NT2/D1 (cell line): ENCODE results near the gene HM13.

Source experiments
- DNase-seq: peaks from one replicate; pipeline ENCODE4 v3.0.0-alpha.2; 2011; ENCODE audit warnings: low read depth, low spot score
- H3K27me3 ChIP-seq: 2 replicates; pipeline ENCODE4 v1.6.0; 2011; ENCODE audit warnings: mild to moderate bottlenecking; ENCODE audit not compliant: insufficient read length, insufficient read depth
- H3K36me3 ChIP-seq: 2 replicates; pipeline ENCODE4 v1.6.1; 2011; ENCODE audit warnings: mild to moderate bottlenecking, low read length, mixed read lengths; ENCODE audit not compliant: insufficient read depth, insufficient read length
- H3K4me1 ChIP-seq: 2 replicates; pipeline ENCODE4 v1.5.1; 2011; ENCODE audit not compliant: insufficient read depth, insufficient read length
- H3K4me3 ChIP-seq: 2 replicates; pipeline ENCODE4 v1.5.1; 2011; ENCODE audit warnings: low read depth; ENCODE audit not compliant: insufficient read length
- H3K9ac ChIP-seq: 2 replicates; pipeline ENCODE4 v1.6.0; 2011; ENCODE audit warnings: low read depth; ENCODE audit not compliant: insufficient read length
- H3K9me3 ChIP-seq: 2 replicates; pipeline ENCODE4 v1.5.1; 2011; ENCODE audit warnings: mild to moderate bottlenecking, low read length; ENCODE audit not compliant: insufficient read depth
- SUZ12 ChIP-seq: IDR thresholded peaks from 2 replicates; pipeline ENCODE4 v1.6.1; 2011; ENCODE audit not compliant: insufficient read length, insufficient read depth; ENCODE audit errors: extremely low read depth
- YY1 ChIP-seq: IDR thresholded peaks from 2 replicates; pipeline ENCODE4 v1.6.1; 2011; ENCODE audit not compliant: insufficient read length, insufficient read depth
- ZNF274 ChIP-seq: IDR thresholded peaks from 2 replicates; pipeline ENCODE4 v1.6.1; 2011; ENCODE audit warnings: mild to moderate bottlenecking, low read depth, low read length

The HM13 gene

DNA sequence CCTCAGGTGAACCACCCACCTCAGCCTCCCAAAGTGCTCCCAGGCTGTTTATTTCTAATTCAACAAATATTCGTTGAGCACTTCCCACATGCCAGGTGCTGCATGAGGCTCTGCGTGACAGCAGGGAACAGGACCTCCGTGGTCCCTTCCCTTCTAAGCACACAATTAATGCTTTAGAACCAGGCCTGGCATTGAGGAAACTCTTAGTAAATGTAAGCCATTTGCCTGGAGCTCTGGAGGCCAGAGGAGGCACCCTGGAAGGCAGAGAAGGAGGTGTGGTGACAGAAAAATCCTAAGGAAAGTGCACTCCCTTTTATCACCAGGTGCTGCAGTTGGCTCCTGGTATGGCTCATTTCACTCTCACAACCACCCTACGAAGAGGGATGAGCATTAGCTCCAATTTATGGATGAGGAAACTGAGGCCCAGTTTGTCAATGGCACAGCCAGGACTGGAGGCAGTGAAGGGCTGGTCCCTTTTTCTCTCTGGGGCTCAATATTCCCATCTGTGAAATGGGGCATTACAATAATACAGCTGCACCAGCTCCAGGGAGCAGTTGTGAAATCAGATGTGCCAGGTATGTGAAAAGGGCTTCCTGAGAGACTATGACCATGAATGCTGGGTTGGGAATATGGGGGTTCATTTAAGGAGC, 82.7 kb downstream of the HM13 start:
- no peak for TF ChIP-seq ZNF274
- TF ChIP-seq YY1 = no peak
- TF ChIP-seq SUZ12 = no peak
- Histone ChIP-seq H3K4me1 (peaks cover 12% of the 10 kb centered on the region), H3K9me3 (no peaks in the 10 kb centered on the region), H3K36me3 (no peaks in the 10 kb centered on the region), H3K9ac (peak overlapping the region; percentile 57), H3K27me3 (no peaks in the 10 kb centered on the region), H3K4me3 (no peak overlapping the region)
- DNase-seq = no peak

DNA sequence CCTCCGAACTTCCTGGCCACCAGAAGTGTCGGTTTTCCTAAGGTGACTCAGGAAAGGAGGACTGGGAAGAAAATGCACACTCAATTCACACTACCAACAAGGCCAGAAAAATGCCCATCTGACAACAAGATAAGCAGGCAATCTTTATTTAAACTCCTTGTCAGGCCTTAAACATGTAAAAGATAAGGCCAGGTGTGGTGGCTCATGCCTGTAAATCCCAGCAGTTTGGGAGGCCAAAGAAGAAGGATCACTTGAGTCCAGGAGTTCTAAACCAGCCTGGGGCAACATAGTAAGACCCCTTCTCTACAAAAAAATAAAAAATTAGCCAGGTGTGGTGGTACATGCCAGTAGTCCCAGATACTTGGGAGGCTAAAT, 83.2 kb downstream of the HM13 start:
- H3K4me3 ChIP-seq = no peak overlapping the region
- no peaks in the 10 kb centered on the region for H3K9me3 ChIP-seq
- H3K36me3 ChIP-seq = no peaks in the 10 kb centered on the region
- peaks cover 12% of the 10 kb centered on the region for H3K4me1 ChIP-seq
- no peak overlapping the region for H3K9ac ChIP-seq
- DNase-seq = no peak
- TF ChIP-seq SUZ12 (no peak), YY1 (no peak), ZNF274 (no peak)
- H3K27me3 ChIP-seq = no peaks in the 10 kb centered on the region

- Histone ChIP-seq H3K4me1 (peaks cover 4% of the 10 kb centered on the region), H3K9me3 (no peaks in the 10 kb centered on the region), H3K4me3 (no peak overlapping the region), H3K36me3 (peaks cover 18% of the 10 kb centered on the region), H3K27me3 (no peaks in the 10 kb centered on the region), H3K9ac (peak overlapping the region; percentile 3)
- DNase-seq = no peak
- TF ChIP-seq SUZ12 = no peak
- TF ChIP-seq ZNF274 = no peak
These were observed 88.2 kb downstream of the HM13 start for GRCh38 chr20:31602431-31602778.

DNA sequence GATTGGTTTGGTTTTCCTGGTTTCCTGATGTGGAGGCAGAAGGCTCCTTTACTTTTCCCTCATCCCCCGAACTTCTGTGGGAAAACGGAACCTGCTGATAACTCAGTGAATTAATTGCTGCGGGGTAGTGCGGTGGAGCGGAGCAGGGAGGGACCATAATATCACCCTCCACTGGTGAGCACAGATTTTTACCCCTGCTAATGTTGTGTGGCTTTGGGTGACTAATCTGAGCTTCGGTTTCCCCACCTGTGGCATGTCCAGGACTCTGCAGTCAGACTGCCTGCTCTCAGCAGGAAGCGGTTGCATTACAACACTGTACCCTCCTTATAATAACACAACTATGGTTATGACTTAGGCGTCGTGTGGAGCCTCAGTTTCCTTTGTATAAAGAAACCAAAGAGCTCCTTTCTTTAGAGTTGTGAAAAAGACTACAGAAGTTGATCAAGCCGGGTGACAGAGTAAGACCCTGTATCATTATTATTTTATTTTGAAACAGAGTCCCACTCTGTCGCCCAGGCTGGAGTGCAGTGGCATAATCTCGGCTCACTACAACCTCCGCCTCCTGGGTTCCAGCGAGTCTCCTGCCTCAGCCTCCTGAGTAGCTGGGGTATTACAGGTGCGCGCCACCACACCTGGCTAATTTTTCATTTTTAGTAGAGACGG, 88.7 kb downstream of the HM13 start:
- Histone ChIP-seq H3K36me3 (peaks cover 18% of the 10 kb centered on the region), H3K4me1 (peaks cover 4% of the 10 kb centered on the region), H3K4me3 (no peak overlapping the region), H3K9ac (peak overlapping the region; percentile 3), H3K27me3 (no peaks in the 10 kb centered on the region), H3K9me3 (no peaks in the 10 kb centered on the region)
- TF ChIP-seq YY1 = no peak
- TF ChIP-seq SUZ12 = no peak
- no peak for TF ChIP-seq ZNF274
- DNase-seq = no peak

- peaks cover 4% of the 10 kb centered on the region for H3K4me1 ChIP-seq
- peak overlapping the region; percentile 92 for H3K9ac ChIP-seq
- TF ChIP-seq SUZ12 (no peak), YY1 (no peak), ZNF274 (no peak)
- DNase-seq = no peak
- H3K36me3 ChIP-seq = peaks cover 18% of the 10 kb centered on the region
- peak overlapping the region; percentile 99 for H3K4me3 ChIP-seq
- H3K27me3 ChIP-seq = no peaks in the 10 kb centered on the region
- no peaks in the 10 kb centered on the region for H3K9me3 ChIP-seq
These were observed 89.8 kb downstream of the HM13 start for GRCh38 chr20:31603822-31604566.

DNA sequence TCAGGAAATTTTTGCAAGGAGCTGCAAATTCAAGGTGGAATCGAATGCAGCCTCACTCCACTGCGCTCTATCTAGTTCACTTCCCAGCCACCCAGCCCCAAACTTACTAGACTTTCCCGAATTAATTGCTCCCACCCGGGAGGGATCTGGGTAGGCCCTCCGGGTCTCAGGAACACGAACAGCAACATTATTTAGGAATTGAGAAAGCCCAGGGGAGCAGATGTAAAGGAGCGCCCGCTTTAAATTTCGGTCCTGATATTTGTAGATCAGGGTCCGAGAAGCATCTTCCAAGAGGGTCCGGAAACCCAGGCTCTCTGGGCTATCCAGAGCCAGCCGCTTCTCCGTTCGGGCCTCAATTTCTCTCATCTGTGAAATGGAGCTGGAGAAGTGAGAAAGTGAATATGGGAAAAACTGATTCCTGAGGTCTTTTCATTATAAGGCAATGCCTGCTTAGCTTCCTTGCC, 90.4 kb downstream of the HM13 start:
- no peaks in the 10 kb centered on the region for H3K27me3 ChIP-seq
- H3K4me3 ChIP-seq = peak overlapping the region; percentile 99
- peak overlapping the region; percentile 92 for H3K9ac ChIP-seq
- no peak for DNase-seq
- no peak for TF ChIP-seq SUZ12
- no peak for TF ChIP-seq YY1
- no peak for TF ChIP-seq ZNF274
- H3K36me3 ChIP-seq = peaks cover 18% of the 10 kb centered on the region
- no peaks in the 10 kb centered on the region for H3K9me3 ChIP-seq
- H3K4me1 ChIP-seq = peaks cover 4% of the 10 kb centered on the region
